Upper lobe of left lung (tissue), 6 donors: Measurements from ENCODE around the gene NOP9. TPM values are rescaled to one million over a fixed set of nuclear protein-coding genes. Genes with fewer than 3 reads are reported as not detected.
"Not testable (repeated sequence)": the region's sequence is repeated elsewhere in the genome, so short reads cannot be mapped to it uniquely, and the experiment has no call there.

Source experiments
- ATAC-seq, 2 donors: fragments of 200-7000 bp; cut with Tn5 transposase; one replicate each; pipeline ENCODE4 v1.9.1; 2022; ENCODE audit warnings: mild to moderate bottlenecking in 2 of 2, moderate library complexity in 2 of 2; ENCODE audit not compliant: low FRiP score in 2 of 2
- DNase-seq, 2 donors: peaks; one replicate each; pipeline ENCODE4 v3.0.0-alpha.2; 2019 to 2020
- H3K27ac ChIP-seq, 4 donors: fragments of 200-600 bp; sonication (generic); one replicate each; pipeline ENCODE4 v1.5.1; 2016 to 2019
- H3K27me3 ChIP-seq, 4 donors: fragments of 200-600 bp; sonication (generic); one replicate each; pipeline ENCODE4 v1.5.1; 2017 to 2019
- H3K36me3 ChIP-seq, 4 donors: fragments of 200-600 bp; sonication (generic); one replicate each; pipeline ENCODE4 v1.5.1; 2016 to 2019
- H3K4me1 ChIP-seq, 4 donors: fragments of 200-600 bp; sonication (generic); one replicate each; pipeline ENCODE4 v1.5.1; 2018 to 2019
- H3K4me3 ChIP-seq, 4 donors: fragments of 200-600 bp; sonication (generic); one replicate each; pipeline ENCODE4 v1.5.1; 2017 to 2019; ENCODE audit warnings: mild to moderate bottlenecking in 2 of 4, moderate library complexity in 1 of 4
- H3K9me3 ChIP-seq, 4 donors: fragments of 200-600 bp; sonication (generic); one replicate each; pipeline ENCODE4 v1.5.1; 2018 to 2019
- CTCF ChIP-seq, 6 experiments: fragments of 450-650 bp in 4 of 6; fragments of 200-600 bp in 2 of 6; sonication (generic) in 2 of 6; IDR thresholded peaks; one replicate each; pipeline ENCODE4 v1.5.1; 2016 to 2019; ENCODE audit warnings: antibody characterized with exemption in 6 of 6
- EP300 ChIP-seq, 4 donors: sonication (generic); formaldehyde crosslinking; IDR thresholded peaks; one replicate each; pipeline ENCODE4 v1.5.1; 2017; ENCODE audit warnings: antibody characterized with exemption in 4 of 4, control low read depth in 2 of 4
- POLR2A ChIP-seq, 4 donors: fragments of 450-650 bp; IDR thresholded peaks; one replicate each; pipeline ENCODE4 v1.5.1; 2016 to 2017; ENCODE audit warnings: antibody characterized with exemption in 4 of 4, mild to moderate bottlenecking in 2 of 4
- POLR2AphosphoS5 ChIP-seq, 2 donors: sonication (generic); formaldehyde crosslinking; IDR thresholded peaks; one replicate each; pipeline ENCODE4 v1.5.1; 2017; ENCODE audit warnings: antibody characterized with exemption in 2 of 2
- WGBS, 2 donors: methylation state at CpG; one replicate each; pipeline ENCODE4 v1.1.5; 2017 to 2018; 5-methylcytosine and 5-hydroxymethylcytosine counted together
- small RNA-seq, 4 donors: library from RNA; depleted of rRNA; stranded (forward); fragments of <200 nt; gene quantifications; one replicate each; pipeline ENCODE3, GENCODE V24; 2016
- total RNA-seq, 6 donors: library from RNA; depleted of rRNA in 4 of 6; stranded (reverse); fragments of >200 nt in 4 of 6; gene quantifications; one replicate each; pipeline versions ENCODE4 v1.1.0 to v1.2.1, GENCODE V29; 2016 to 2021
- donor health status: DM: no; HTN: no; CAD: no; lungs with moderate emphysema.
- donor health status: DM: no; HTN: yes; CAD: no; lungs with severe emphysema.

The NOP9 gene
- total RNA-seq, 6 donors from 2014 or later = 13.3 to 31.4 (median 22.6) TPM

GRCh38 chr14:24351517-24351916 lies 51.9 kb downstream of the NOP9 start:
- Histone ChIP-seq H3K4me3 (no peak overlapping the region), H3K36me3 (no peaks in the 10 kb centered on the region), H3K4me1 (peaks cover 8 to 26% (median 16%) of the 10 kb centered on the region in 4 donors), H3K27ac (peak overlapping the region in 3 of 4 donors; percentile 16 to 69 (median 48)), H3K9me3 (no peaks in the 10 kb centered on the region), H3K27me3 (no peaks in the 10 kb centered on the region)
- DNase-seq (no peak), ATAC-seq (peak; percentile 32 to 68)
- 14 to 21% methylated on average over 3 to 4 of the region's 4 CpGs for WGBS, 2 donors
- no peak for TF ChIP-seq POLR2AphosphoS5 (IDR thresholded peaks at IDR 0.05)
- TF ChIP-seq EP300 (IDR thresholded peaks at IDR 0.05) = no peak
- TF ChIP-seq CTCF (IDR thresholded peaks at IDR 0.05) = no peak
- no peak for TF ChIP-seq POLR2A (IDR thresholded peaks at IDR 0.05)

- 77 to 80% methylated on average over 5 of the region's 5 CpGs for WGBS, 2 donors
- Histone ChIP-seq H3K27ac (peak overlapping the region in 2 of 4 donors; percentile 18 to 24), H3K4me3 (no peak overlapping the region), H3K9me3 (no peaks in the 10 kb centered on the region), H3K27me3 (no peaks in the 10 kb centered on the region), H3K4me1 (peaks cover 8 to 26% (median 14%) of the 10 kb centered on the region in 4 donors), H3K36me3 (no peaks in the 10 kb centered on the region)
- DNase-seq (no peak), ATAC-seq (peak in 1 of 2 donors; percentile 41)
- no peak for TF ChIP-seq EP300 (IDR thresholded peaks at IDR 0.05)
- no peak for TF ChIP-seq CTCF (IDR thresholded peaks at IDR 0.05)
- no peak for TF ChIP-seq POLR2AphosphoS5 (IDR thresholded peaks at IDR 0.05)
- no peak for TF ChIP-seq POLR2A (IDR thresholded peaks at IDR 0.05)
Observed at GRCh38 chr14:24353559-24354481, 54.2 kb downstream of the NOP9 start.

GRCh38 chr14:24354482-24354825 lies 54.8 kb downstream of the NOP9 start:
- not testable (repeated sequence) for H3K27me3 ChIP-seq, DNase-seq, H3K36me3 ChIP-seq, ATAC-seq, H3K9me3 ChIP-seq, H3K4me3 ChIP-seq
- Histone ChIP-seq H3K4me1 (peaks cover 8 to 26% (median 14%) of the 10 kb centered on the region in 4 donors), H3K27ac (peak overlapping the region in 3 of 4 donors; percentile 13 to 24 (median 18))
- WGBS, 2 donors = 90 to 91% methylated on average over 3 of the region's 3 CpGs

- H3K27ac ChIP-seq = no peak overlapping the region
- DNase-seq (no peak), ATAC-seq (no peak)
- H3K27me3 ChIP-seq = no peaks in the 10 kb centered on the region
- peaks cover 8 to 26% (median 14%) of the 10 kb centered on the region in 4 donors for H3K4me1 ChIP-seq
- H3K4me3 ChIP-seq = no peak overlapping the region
- 54% methylated on average over 7 of the region's 7 CpGs for WGBS, 2 donors
- TF ChIP-seq EP300 (IDR thresholded peaks at IDR 0.05) (no peak), CTCF (IDR thresholded peaks at IDR 0.05) (no peak), POLR2A (IDR thresholded peaks at IDR 0.05) (no peak), POLR2AphosphoS5 (IDR thresholded peaks at IDR 0.05) (no peak)
- no peaks in the 10 kb centered on the region for H3K9me3 ChIP-seq
- H3K36me3 ChIP-seq = no peaks in the 10 kb centered on the region
Observed at GRCh38 chr14:24355009-24355408, 55.4 kb downstream of the NOP9 start.

- H3K4me3 ChIP-seq = no peak overlapping the region
- 77 to 94% methylated on average over 4 of the region's 4 CpGs for WGBS, 2 donors
- ATAC-seq (no peak), DNase-seq (no peak)
- no peaks in the 10 kb centered on the region for H3K27me3 ChIP-seq
- H3K4me1 ChIP-seq = peaks cover 7 to 26% (median 13%) of the 10 kb centered on the region in 4 donors
- H3K27ac ChIP-seq = no peak overlapping the region
- TF ChIP-seq CTCF (IDR thresholded peaks at IDR 0.05) = no peak
- TF ChIP-seq EP300 (IDR thresholded peaks at IDR 0.05) = no peak
- TF ChIP-seq POLR2A (IDR thresholded peaks at IDR 0.05) = no peak
- no peak for TF ChIP-seq POLR2AphosphoS5 (IDR thresholded peaks at IDR 0.05)
- no peaks in the 10 kb centered on the region for H3K36me3 ChIP-seq
- H3K9me3 ChIP-seq = no peaks in the 10 kb centered on the region
Observed at GRCh38 chr14:24356208-24356607, 56.6 kb downstream of the NOP9 start.

Small RNAs within 50 kb of the gene (small RNA-seq; reads per million reads assigned to genes)
- gene RF00026 = 0 reads per million in 4 donors

Other genes with a start within 250 kb of the NOP9 start
- gene CARMIL3, start 247.8 kb upstream of the NOP9 start, total RNA-seq = 10 to 100 TPM in 1 of 6 donors, 1 to 10 TPM in 3, under 1 TPM in 2; 0.39 to 15.7 (median 1.2) TPM
- not detected for gene CPNE6, start 228.3 kb upstream of the NOP9 start, total RNA-seq
- gene PCK2, start 205.5 kb upstream of the NOP9 start, total RNA-seq = 10 to 100 TPM; 27.2 to 70.3 (median 34.9) TPM
- gene DCAF11, start 185.1 kb upstream of the NOP9 start, total RNA-seq = 100 to 1,000 TPM in 2 of 6 donors, 10 to 100 TPM in 4; 68.4 to 138 (median 95.0) TPM
- gene NRL, start 184.9 kb upstream of the NOP9 start, total RNA-seq = 1 to 10 TPM; 2.6 to 9.8 (median 4.4) TPM
- under 1 TPM in 4 of 6 donors, not detected in 2; 0.63 to 0.89 (median 0.82) TPM for gene FITM1, start 169.2 kb upstream of the NOP9 start, total RNA-seq
- 100 to 1,000 TPM in 5 of 6 donors, 10 to 100 TPM in 1; 56.6 to 206 (median 142) TPM for gene PSME1, start 163.7 kb upstream of the NOP9 start, total RNA-seq
- 10 to 100 TPM in 5 of 6 donors, 1 to 10 TPM in 1; 8.6 to 13.8 (median 12.0) TPM for gene EMC9, start 158.3 kb upstream of the NOP9 start, total RNA-seq
- 100 to 1,000 TPM in 3 of 6 donors, 10 to 100 TPM in 3; 58.5 to 144 (median 84.4) TPM for gene PSME2, start 153.2 kb upstream of the NOP9 start, total RNA-seq
- 100 to 1,000 TPM in 2 of 6 donors, 10 to 100 TPM in 4; 52.1 to 173 (median 63.9) TPM for gene RNF31, start 152.4 kb upstream of the NOP9 start, total RNA-seq
- 100 to 1,000 TPM in 3 of 6 donors, 10 to 100 TPM in 3; 78.2 to 192 (median 107) TPM for gene IRF9, start 138.6 kb upstream of the NOP9 start, total RNA-seq
- 10 to 100 TPM; 16.0 to 76.5 (median 29.4) TPM for gene REC8, start 127.8 kb upstream of the NOP9 start, total RNA-seq
- gene IPO4, start 111.0 kb upstream of the NOP9 start, total RNA-seq = 10 to 100 TPM; 20.8 to 50.3 (median 35.2) TPM
- 10 to 100 TPM; 15.7 to 75.4 (median 53.8) TPM for gene TM9SF1, start 104.4 kb upstream of the NOP9 start, total RNA-seq
- 1 to 10 TPM in 1 of 6 donors, not detected in 5; 1.3 TPM for gene TSSK4, start 94.2 kb upstream of the NOP9 start, total RNA-seq
- 100 to 1,000 TPM in 1 of 6 donors, 10 to 100 TPM in 5; 39.9 to 112 (median 61.5) TPM for gene CHMP4A, start 86.4 kb upstream of the NOP9 start, total RNA-seq
- 10 to 100 TPM in 4 of 6 donors, 1 to 10 TPM in 2; 8.1 to 21.1 (median 12.7) TPM for gene MDP1, start 83.8 kb upstream of the NOP9 start, total RNA-seq
- 100 to 1,000 TPM in 4 of 6 donors, 10 to 100 TPM in 2; 39.8 to 144 (median 121) TPM for gene NEDD8, start 67.5 kb upstream of the NOP9 start, total RNA-seq
- 10 to 100 TPM; 26.2 to 76.9 (median 47.2) TPM for gene GMPR2, start 66.9 kb upstream of the NOP9 start, total RNA-seq
- 100 to 1,000 TPM in 1 of 6 donors, 10 to 100 TPM in 5; 46.1 to 109 (median 86.4) TPM for gene TINF2, start 57.2 kb upstream of the NOP9 start, total RNA-seq
- 10 to 100 TPM in 4 of 6 donors, 1 to 10 TPM in 2; 9.1 to 29.2 (median 11.1) TPM for gene TGM1, start 36.7 kb upstream of the NOP9 start, total RNA-seq
- 100 to 1,000 TPM in 1 of 6 donors, 10 to 100 TPM in 5; 22.7 to 125 (median 58.9) TPM for gene RABGGTA, start 28.3 kb upstream of the NOP9 start, total RNA-seq
- 10 to 100 TPM; 23.0 to 60.3 (median 32.8) TPM for gene DHRS1, start 70 bp upstream of the NOP9 start, total RNA-seq
- gene CIDEB, start 8.1 kb downstream of the NOP9 start, total RNA-seq = 10 to 100 TPM in 5 of 6 donors, 1 to 10 TPM in 1; 9.4 to 14.8 (median 12.8) TPM
- 10 to 100 TPM in 4 of 6 donors, 1 to 10 TPM in 2; 6.2 to 49.2 (median 10.9) TPM for gene LTB4R2, start 10.3 kb downstream of the NOP9 start, total RNA-seq
- 10 to 100 TPM; 11.1 to 71.2 (median 17.7) TPM for gene LTB4R, start 11.7 kb downstream of the NOP9 start, total RNA-seq
- 100 to 1,000 TPM in 2 of 6 donors, 10 to 100 TPM in 4; 22.4 to 159 (median 43.7) TPM for gene ADCY4, start 35.2 kb downstream of the NOP9 start, total RNA-seq
- gene RIPK3, start 40.1 kb downstream of the NOP9 start, total RNA-seq = 10 to 100 TPM; 16.1 to 92.2 (median 29.1) TPM
- gene NFATC4, start 68.3 kb downstream of the NOP9 start, total RNA-seq = 10 to 100 TPM in 5 of 6 donors, 1 to 10 TPM in 1; 8.5 to 98.5 (median 42.1) TPM
- gene NYNRIN, start 99.2 kb downstream of the NOP9 start, total RNA-seq = 10 to 100 TPM in 5 of 6 donors, 1 to 10 TPM in 1; 5.5 to 18.7 (median 14.4) TPM
- gene CBLN3, start 129.8 kb downstream of the NOP9 start, total RNA-seq = 1 to 10 TPM; 1.1 to 4.2 (median 3.1) TPM
- 100 to 1,000 TPM in 1 of 6 donors, 10 to 100 TPM in 5; 43.9 to 136 (median 66.4) TPM for gene KHNYN, start 130.1 kb downstream of the NOP9 start, total RNA-seq
- gene SDR39U1, start 142.9 kb downstream of the NOP9 start, total RNA-seq = 10 to 100 TPM; 34.9 to 88.0 (median 52.6) TPM
- gene CMA1, start 208.4 kb downstream of the NOP9 start, total RNA-seq = 1 to 10 TPM in 1 of 6 donors, under 1 TPM in 1, not detected in 4; 0.37 to 1.8 TPM